NCI-H2107 (cell line): Measurements from ENCODE around the gene NR1I2.

Experiments
- DNase-seq: peaks from one replicate; lab custom pipeline; 2025; lab: John Stamatoyannopoulos, UW

NR1I2 gene

DNA sequence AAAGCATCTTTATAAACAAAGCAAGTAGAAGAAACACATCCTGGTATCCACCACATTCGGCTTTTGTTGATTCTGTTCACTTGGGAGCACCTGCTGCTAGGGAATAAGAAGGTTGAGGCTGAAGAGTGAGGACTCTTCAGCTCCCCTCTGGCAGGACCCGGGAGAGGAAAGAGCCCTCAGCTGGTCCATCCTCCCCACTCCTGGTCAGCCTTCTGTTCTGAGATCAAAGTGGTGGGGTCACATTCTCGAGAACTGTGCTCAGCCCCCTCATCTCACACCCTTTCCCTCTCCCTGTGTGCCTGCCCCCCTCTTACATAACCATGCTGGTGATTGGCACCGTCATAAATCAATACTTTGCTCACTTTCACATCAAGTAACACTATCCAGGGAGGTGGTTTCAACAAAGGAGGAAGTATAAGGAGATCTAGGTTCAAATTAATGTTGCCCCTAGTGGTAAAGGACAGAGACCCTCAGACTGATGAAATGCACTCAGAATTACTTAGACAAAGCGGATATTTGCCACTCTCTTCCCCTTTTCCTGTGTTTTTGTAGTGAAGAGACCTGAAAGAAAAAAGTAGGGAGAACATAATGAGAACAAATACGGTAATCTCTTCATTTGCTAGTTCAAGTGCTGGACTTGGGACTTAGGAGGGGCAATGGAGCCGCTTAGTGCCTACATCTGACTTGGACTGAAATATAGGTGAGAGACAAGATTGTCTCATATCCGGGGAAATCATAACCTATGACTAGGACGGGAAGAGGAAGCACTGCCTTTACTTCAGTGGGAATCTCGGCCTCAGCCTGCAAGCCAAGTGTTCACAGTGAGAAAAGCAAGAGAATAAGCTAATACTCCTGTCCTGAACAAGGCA lies at the start of gene NR1I2:
Gene NR1I2, plus strand, starts transcription at position 772 of the 869 bp plus-strand sequence.
- no peak for DNase-seq

DNA sequence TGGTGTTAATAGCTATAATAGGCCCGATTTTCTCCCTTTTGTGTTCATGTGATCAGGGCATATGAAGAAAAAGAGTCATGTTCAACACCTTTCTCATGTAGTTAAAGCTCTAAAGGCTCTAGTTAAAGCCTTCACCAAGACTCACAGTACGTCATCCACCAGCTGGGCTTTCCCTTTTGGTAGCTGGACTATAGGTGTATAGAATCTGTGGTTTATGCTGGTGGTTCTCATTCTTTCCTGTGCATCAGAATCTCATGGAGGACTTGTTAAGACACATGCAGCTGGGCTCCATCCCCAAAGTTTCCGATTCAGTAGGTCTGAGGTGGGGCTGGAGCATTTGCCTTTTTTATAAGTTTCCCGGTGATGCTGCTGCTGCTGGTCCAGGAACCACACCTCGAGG lies 48.1 kb upstream of the NR1I2 start:
- DNase-seq, result no peak

DNA sequence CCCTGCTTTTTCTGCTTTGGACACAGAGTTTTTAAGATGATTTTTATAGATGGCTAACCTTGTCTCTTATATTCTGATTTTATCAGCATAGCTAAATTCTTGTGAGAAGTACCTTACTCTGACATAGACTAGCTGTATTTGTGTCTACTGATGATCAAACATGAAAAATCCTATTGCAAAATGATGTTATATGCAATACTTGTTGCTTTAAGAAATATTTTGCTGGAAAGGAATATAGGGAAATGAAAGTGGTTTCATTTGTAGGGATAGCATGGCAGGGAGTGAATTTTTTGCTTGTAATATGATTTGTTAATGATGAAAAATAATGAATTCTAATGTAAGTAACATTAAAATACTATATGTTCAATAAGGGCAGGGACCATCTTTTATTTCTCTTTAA lies 43.2 kb upstream of the NR1I2 start:
- DNase-seq, result no peak

DNA sequence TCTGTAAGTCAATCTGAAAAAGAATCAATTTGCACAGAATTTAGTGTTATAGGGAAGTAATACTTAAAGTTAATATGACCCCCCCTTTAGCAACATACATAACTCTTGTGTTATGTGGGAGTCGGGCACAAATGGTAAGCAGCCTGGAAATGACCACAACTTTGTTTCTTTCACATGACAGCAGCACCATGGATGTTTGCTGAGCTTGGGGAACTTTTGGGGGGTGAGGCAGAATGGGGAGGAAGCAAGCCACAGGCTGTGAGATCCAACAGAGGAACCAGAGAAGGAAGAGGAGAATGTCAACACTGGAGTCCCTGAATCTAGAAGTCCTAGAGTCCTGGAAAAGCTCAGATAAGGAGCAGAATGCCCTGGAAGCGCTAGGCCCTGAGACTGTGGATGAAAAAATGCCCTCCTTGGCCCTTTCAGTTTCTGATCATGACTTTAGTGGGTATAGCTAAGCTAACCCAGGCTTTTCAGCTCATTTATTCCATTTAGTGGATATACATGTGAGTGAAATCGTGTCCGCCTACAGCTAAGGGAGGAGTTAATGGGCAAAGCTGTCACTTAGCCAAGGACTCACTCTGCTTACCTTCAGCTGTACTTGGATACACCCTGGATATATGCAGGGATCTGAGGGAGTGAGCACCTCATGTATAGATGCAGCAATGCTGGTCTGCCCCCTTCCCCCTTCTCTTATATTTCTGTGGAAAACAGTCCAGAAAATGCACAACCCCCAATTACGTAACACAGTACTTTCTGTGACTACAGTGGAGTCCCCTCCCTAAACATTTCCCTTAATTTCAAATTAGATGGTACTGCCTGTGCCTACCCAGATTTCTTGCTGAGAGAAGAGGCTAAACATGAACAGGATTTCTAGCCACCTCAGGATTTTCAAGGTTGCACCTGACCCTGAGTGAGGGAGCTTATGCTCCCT lies 40.0 kb upstream of the NR1I2 start:
- DNase-seq, result no peak

DNA sequence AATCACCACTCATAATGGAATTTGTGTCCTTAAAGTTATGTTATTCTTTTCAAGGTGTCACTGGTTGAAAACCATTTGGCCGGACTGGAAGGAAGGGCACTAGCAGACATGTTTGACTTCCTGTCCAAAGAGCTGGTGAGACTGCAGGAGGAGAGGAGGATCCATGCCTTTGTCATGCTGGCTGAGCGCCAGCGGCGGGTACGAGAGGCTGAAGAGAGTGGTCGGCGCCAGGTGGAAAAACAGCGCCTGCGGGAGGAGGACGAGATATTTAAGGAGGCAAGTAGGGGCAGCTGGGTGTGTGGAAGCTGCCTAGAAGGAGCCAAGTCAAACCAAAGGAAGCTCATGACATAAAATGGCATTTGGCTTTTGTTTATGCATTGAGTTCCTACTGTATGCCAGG lies 38.0 kb upstream of the NR1I2 start:
- DNase-seq, result no peak

DNA sequence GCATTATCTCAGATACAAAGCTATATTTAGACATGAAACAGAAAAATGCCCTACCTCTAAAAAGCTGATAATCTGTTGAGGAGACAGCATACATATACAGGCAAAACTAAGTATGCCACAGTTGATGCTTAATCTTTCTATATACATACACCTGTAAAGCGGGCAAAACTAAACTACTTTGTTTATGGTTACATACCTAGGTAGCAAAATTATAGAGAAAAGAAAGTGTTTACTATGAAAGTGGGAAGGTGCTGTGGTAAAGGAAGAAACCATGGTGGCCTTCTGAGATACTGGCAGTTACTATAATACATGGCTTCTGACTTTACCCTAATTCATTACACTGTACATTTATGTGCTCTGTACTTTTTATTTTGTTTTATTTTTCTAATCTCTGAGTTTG lies 36.0 kb upstream of the NR1I2 start:
- no peak for DNase-seq

DNA sequence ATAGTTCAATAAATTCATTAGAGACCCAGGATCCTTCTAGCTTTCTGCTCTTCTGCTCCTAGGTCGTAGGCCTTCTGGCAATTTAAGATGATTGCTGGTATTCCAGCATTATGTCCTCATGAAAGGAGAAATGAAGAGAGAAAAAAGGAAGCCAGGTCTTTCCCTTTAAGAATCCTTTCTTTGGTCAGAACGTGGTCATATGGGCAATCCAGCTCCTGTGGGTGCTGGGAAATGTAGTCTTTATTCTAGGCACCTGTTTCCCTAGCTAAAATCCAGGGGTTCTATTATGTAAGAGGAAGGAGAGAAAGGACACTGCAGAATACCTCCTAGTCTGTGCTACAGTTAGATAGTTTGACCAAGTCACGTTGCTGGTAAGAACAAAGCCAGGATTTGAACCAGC lies 35.5 kb upstream of the NR1I2 start:
- DNase-seq, result no peak

DNA sequence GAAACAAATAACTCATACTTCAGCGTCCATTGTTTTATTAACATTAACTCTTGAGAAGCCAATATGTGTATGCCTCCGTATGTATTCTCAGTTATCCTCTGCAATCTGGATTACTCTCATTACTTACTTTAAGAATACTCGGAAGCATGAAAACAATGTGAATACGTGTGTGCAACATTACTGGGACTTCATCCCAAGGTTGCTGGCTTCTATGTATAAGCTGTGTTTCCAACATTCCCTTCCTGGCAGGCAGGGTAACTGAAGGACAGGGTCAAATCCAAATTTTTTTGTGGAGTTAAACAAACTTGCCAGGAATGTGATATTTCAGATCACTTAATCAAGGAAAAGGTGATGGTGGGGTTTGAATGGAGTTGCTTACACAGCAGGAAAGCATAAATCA lies 34.5 kb upstream of the NR1I2 start:
- no peak for DNase-seq

DNA sequence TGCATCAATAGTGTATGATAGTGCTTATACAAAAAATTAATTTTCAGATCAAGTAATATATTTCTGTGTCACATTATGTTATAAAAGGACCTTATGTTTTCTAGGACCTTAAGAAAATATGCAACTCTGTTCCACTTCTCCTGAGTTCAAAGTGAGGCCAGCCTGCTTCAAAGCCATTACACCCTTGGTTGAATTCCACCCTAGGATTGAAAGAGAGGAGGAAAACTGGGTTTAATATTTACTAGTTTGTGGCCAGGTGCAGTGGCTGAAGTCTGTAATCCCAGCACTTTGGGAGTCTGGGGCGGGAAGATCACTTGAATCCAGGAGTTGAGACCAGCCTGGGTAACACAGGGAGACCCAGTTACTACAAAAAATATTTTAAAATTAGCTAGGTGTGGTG lies 32.9 kb upstream of the NR1I2 start:
- no peak for DNase-seq

DNA sequence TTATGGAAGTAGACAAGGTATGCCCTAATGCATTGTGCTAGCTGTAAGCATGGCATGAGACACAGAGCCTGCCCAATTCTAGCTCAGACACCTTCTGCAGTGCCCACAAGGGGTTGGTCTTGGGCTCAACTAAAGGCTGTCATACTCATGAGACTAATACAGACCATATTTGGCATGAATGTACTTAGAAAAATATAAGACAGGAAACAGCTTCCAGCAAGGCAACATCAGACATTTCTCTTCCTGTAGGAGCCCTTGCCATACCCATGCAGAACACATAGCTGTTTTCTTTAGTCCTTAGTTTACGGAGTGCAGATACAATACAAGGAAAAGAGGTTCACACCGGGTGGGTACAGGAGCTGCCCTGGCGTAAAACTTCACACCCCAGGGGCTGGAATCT lies 30.5 kb upstream of the NR1I2 start:
- no peak for DNase-seq

DNA sequence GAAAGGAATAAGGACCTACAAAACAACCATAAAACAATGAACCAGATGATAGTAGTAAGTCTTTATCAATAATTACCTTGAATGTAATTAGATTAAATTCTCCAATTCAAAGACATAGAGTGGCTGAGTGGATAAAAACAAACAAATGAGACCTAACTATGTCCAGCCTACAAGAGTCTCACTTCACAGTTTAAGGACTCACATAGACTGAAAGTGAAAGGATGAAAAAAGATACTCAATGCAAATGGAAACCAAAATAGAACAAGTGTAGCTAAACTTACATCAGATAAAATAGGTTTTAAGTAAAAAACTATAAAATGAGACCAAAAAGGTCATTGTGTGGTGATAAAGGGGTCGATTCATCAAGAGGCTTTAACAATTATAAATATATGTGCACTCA lies 21.9 kb upstream of the NR1I2 start:
- no peak for DNase-seq

DNA sequence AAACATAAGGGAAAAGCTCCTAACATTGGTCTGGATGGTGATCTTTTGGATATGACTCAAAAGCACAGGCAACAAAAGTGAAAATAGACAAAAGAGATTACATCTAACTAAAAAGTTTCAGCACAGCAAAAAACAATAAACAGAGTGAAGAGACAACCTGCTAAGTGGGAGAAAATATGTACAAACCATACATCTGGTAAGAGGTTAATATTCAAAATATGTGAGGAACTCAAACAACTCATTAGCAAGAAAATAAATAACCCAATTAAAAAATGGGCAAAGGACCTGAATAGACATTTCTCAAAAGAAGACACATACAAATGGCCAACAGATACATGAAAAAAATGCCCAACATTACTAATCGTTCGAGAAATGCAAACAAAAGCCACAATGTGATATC lies 19.0 kb upstream of the NR1I2 start:
- no peak for DNase-seq

DNA sequence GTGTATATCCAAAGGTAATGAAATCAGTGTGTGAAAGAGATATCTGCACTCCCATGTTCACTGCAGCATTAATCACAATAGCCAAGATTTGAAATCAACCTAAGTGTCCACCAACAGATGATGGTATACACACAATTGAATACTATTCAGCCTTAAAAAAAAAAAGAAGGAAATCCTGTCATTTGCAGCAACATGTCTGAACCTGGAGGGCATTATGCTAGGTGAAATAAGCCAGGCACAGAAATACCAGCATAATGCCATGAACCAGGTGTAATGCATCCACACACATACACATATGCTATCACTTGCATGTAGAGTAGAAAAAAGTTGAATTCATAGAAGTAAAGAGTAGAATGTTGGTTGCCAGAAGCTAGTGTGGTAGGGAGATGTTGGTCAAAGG lies 18.4 kb upstream of the NR1I2 start:
- DNase-seq, result no peak

DNA sequence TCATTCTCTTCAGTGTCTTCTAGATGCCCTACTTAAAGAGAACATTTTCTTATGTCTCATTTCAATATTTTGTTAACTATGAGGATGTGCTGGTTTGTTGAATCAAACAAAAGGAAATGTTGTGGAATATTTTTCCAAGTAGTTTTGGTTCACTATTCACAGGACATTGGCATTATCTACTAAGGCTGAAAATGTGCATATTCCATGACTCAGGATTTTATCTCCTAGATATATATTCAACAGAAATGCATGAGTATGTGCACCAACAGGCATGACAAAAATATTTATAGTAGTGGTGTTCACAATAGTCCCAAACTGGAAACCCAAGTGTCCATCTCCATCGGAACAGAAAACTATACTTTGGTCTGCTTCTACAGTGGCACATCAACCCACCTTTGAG lies 16.7 kb upstream of the NR1I2 start:
- no peak for DNase-seq

DNA sequence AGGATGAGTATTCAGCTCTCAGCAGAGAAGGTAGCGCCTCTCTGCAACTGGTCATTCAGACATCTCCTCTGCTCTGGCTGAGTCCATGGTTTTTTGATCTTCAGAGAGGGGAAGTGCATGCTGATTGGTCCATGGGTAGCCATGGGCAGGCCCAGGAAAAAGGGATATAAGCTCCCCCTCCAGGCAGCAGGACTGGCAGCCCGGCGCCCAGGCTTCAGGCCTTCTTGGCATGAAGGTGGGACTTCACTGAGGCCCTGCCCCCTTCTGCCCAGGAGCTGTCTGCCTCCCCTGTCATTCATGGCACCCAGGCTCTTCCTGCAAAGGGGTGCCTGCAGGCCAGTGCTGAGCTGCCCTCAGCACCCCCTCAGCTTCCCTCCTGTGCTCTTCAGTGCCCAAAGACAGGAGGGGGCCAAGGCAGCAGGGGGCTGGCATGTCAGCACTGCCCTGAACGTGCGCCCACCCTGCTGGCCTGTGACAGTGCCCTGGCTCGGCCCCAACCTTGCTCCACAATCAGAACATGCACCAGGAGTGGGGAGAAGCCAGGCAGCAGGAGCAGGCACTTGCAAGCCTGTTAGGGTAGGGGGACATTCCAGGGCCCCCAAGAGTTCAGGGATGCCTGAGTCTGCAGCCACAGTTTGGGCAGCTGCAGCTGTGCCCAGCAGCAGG lies 13.8 kb upstream of the NR1I2 start:
- no peak for DNase-seq

DNA sequence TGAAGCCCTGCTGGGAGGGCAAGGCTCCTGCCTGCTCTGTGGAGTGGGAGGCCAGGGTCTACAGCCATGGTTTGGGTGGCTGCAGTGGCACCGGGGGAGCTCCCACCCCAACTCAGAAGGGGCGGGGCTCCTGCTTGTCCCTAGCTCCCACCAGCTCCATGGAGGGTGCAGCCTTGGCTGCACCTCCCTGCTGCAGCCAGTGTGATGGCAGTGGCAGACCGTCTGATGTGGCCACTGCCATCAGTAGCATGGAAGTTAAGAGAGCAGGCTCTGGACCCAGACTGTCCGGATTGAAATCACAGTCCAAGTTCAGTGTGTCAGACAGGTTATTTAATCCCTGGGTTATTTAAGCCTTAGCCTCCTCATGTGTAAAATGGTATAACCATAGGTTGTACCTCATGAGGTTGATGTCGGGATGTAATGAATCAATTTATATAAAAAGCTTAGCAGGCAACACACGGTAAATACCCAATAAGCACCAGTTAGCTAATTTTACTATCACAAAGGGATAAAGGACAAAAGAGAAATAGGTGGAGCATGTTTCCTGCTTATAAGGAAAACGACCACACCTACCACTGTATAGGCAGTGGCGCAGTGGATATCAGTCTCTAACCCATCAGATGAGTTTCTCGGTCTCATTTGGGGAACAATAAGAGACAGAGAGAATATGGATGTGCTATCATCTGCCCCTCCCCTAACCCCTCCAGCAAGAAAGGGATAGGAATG lies 13.1 kb upstream of the NR1I2 start:
- no peak for DNase-seq

DNA sequence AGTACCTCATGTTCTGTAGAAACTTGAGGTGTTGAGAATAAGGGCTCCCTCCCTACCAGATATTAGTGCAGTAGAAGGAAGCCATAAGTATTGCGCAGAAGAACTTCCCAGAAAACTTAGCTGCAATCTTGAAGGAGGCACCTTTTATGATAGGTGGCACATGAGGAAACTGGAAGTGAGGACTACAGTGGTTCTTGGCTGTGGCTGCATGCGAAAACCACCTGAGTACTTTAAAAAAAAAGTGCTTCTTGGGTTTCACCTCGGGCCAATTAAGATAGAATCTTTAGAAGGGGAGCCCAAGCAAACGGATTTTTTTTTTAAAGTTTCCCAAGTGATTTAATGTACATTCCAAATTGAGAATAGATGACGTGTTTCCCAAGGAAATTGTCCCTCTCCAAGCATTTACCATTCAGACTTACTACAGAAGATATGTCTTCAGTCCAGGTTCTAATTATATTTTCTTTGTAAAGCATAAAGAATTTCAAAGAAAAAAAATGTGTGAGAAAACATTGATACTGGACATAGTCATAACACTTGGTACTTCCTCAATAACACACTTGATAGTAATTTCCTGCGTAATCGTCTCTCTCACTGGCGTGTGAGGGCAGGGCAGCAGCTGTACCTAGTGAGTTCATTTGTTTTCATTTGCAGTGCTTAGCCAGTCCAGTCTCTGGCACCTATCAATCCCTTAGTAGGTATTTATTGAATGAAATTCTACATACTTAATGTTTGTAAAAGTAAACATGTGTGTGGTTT lies 12.3 kb upstream of the NR1I2 start:
- no peak for DNase-seq

DNA sequence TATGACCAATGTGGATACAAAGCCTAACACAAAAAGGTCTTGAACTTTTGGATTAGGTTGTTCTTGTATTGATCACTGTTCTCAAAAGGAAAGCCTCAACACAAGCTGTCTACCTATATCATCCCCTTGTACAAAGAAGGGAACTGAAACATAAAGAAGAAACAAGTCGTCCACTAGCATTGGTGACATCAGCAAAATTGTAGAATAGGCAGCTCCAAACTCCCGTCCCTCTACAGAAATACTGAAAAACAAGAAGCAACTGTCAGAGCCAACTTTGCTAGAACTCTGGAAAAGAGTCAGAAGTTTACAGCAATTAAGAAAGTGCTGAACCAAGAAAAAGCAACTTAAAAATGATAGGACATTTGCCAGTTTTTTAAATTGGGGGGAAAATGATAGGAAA lies 7.5 kb upstream of the NR1I2 start:
- DNase-seq, result no peak

DNA sequence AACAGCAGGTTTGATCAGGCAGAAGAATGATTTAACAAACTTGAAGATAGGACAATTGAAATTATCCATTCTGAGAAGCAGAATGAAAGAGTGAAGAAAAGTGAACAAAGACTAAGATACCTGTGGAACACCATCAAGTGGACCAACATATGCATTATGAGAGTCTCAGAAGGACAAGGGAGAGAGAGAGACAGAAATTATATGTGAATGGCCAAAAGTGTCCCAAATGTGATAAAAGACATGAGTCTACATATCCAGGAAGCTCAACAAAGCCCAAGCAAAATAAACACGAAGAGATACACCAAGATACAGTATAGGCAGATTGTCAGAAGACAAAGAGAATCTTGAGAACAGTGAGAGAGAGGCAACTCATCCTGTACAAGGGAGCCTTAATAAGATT lies 5.6 kb upstream of the NR1I2 start:
- DNase-seq, result no peak

DNA sequence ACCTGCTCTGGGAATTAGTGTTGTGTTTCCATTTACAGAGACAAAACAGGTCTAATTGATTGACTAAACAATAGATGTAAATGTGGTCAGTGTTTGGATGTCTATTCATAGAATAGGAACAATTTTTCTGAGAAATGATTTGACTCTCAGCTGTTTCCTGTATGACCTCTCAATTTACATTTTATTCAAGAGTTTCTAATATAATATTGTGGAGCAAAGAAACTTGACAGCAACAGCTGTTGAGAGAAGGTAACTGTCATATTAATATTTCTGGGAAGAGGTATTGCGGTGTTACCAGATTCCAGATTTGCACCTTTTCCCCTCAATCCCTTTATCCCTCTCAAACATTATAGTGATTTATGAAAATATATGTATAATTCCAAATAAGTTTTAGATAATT lies 3.7 kb upstream of the NR1I2 start:
- no peak for DNase-seq

DNA sequence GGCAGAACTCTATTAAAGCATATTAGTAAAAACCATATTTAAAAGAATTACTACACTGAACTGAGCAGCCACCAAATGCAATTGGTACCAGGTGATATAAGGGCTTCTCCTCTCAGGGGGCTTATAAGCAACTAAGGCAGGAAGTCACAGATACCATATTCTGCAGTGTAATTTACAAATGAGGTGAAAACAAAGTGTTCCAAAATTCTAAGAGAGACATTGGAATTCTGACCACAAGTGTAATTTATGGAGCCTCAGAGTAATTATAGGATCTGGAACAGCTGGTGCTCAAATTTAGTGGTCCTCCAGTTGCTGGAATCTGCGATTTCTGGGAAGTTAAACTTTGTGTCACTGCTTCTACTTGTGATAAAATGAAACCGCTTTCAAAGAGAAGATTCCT lies 3.1 kb upstream of the NR1I2 start:
- DNase-seq, result no peak
